ENCODE measurements around the gene HNRNPUL2. TPM values are rescaled to one million over a fixed set of nuclear protein-coding genes. Genes with fewer than 3 reads are reported as not detected.
A peak's percentile ranks its signal among the peaks of the same experiment; 100 is the strongest.
"Not testable (repeated sequence)": the region's sequence is repeated elsewhere in the genome, so short reads cannot be mapped to it uniquely, and the experiment has no call there.

Gene HNRNPUL2
- total RNA-seq, 2 donors from 2014 or later: 48.1 to 49.8 TPM

DNA sequence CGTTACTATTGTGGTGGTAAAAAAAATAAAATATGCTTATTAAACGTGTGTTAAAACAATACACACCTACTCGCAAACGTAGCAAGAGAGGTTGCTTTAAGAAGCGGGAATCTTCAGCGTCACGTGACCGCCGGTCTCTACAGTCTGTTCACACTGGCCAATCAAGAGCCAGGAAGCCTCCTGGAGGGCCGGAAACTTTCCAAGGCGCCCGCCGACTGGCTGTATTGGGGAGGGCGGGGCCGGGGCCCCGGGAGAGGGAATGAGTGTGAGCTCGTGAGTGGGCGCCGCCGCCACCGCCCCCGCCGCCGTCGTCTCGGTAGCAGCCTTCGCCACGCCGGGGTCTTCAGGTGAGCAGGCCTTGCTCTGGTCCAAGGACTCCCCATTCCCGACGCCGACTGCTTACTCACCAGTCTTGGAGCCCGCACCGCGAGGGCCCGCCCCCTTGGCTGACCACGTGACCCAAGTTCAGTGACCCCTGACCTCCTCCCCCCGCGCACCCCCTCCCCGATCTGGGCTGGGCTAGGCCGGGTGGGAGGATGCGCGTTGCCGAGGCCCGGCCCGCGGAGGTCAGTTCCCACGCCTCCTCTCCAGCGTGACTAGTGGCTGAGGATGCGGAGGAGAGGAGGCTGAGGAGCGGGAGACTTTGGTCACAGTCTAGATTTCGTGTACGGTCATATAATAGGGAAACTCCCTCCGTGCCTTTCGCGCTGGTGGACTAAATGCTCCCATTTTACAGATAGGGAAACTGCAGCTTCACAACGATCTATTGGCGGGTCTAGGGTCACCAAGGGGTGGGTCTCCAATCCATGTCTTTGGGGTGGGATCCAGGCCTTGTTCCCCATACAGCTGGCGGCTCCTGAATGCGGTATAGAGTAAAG lies 44.1 kb upstream of the HNRNPUL2 start, which contains the start of gene TAF6L:
TSS of gene TAF6L (plus strand) at position 253 of the 878 bp plus-strand sequence. CDS start 4,388 bp downstream, outside the sequence.
- H3K27ac Mint-ChIP-seq: peak within 1 kb of the TSS; percentile 95
- H3K27me3 ChIP-seq (ENCODE audit: control insufficient read depth, insufficient read depth, low read length, poor library complexity, severe bottlenecking): no peaks in the 10 kb centered on the region
- H3K27me3 Mint-ChIP-seq (ENCODE audit: insufficient read depth): no peaks in the 10 kb centered on the region
- H3K9me3 ChIP-seq (ENCODE audit: control insufficient read depth, low read length): no peaks in the 10 kb centered on the region
- H3K9me3 Mint-ChIP-seq: no peaks in the 10 kb centered on the region
- H3K9ac ChIP-seq (ENCODE audit: extremely low read depth, low read length, poor library complexity, severe bottlenecking): peak within 1 kb of the TSS; percentile 71
- 1% methylated on average over 19 to 57 of the region's 60 CpGs for WGBS, 2 experiments (ENCODE audit: insufficient coverage in 1 of 2, insufficient read length in 1 of 2)
- H3K36me3 Mint-ChIP-seq (ENCODE audit: low read depth): peaks cover 32% of the 10 kb centered on the region
- peaks cover 19% of the 10 kb centered on the region for H3K36me3 ChIP-seq (ENCODE audit: control insufficient read depth, insufficient read depth, low read length)
- H3K4me1 Mint-ChIP-seq: peaks cover 15% of the 10 kb centered on the region
- peak within 1 kb of the TSS; percentile 98 for H3K4me3 ChIP-seq (ENCODE audit: low read length)
- H3K27ac ChIP-seq (ENCODE audit: low read depth, low read length): peak within 1 kb of the TSS; percentile 95
- TF ChIP-seq, protein P1, sequence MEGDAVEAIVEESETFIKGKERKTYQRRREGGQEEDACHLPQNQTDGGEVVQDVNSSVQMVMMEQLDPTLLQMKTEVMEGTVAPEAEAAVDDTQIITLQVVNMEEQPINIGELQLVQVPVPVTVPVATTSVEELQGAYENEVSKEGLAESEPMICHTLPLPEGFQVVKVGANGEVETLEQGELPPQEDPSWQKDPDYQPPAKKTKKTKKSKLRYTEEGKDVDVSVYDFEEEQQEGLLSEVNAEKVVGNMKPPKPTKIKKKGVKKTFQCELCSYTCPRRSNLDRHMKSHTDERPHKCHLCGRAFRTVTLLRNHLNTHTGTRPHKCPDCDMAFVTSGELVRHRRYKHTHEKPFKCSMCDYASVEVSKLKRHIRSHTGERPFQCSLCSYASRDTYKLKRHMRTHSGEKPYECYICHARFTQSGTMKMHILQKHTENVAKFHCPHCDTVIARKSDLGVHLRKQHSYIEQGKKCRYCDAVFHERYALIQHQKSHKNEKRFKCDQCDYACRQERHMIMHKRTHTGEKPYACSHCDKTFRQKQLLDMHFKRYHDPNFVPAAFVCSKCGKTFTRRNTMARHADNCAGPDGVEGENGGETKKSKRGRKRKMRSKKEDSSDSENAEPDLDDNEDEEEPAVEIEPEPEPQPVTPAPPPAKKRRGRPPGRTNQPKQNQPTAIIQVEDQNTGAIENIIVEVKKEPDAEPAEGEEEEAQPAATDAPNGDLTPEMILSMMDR (conservative IDR thresholded peaks at IDR 0.05): no peak
- peak; percentile 99 for DNase-seq
- peak within 1 kb of the TSS; percentile 85 for H3K4me3 Mint-ChIP-seq
- no peaks in the 10 kb centered on the region for H3K4me1 ChIP-seq (ENCODE audit: control insufficient read depth, insufficient read depth, low read length)

DNA sequence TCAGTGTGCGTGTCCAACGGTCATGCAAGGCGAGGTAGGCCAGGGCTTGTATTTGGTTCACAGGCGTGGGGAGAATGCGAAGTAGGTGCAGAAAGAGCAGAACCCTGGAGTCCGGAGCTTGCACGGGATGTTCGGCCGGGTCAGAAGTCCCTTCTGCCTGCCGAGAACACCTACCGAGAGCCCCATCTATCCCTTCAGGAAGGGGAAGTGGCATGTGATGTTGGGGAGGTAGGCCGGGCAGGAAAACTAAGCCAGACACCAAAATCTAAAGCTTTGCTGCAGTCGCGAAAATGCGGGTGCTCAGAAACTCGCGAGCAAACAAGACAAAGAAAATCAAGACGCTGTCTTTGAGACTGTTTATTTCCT lies 43.5 kb upstream of the HNRNPUL2 start:
- Mint-ChIP-seq H3K36me3 (ENCODE audit: low read depth) (peaks cover 31% of the 10 kb centered on the region), H3K9me3 (no peaks in the 10 kb centered on the region), H3K4me1 (peaks cover 15% of the 10 kb centered on the region), H3K27ac (peak overlapping the region; percentile 95), H3K4me3 (peak overlapping the region; percentile 85), H3K27me3 (ENCODE audit: insufficient read depth) (no peaks in the 10 kb centered on the region)
- H3K36me3 ChIP-seq (ENCODE audit: control insufficient read depth, insufficient read depth, low read length): peaks cover 18% of the 10 kb centered on the region
- H3K27me3 ChIP-seq (ENCODE audit: control insufficient read depth, insufficient read depth, low read length, poor library complexity, severe bottlenecking): no peaks in the 10 kb centered on the region
- H3K27ac ChIP-seq (ENCODE audit: low read depth, low read length): peak overlapping the region; percentile 95
- H3K4me3 ChIP-seq (ENCODE audit: low read length): peak overlapping the region; percentile 98
- TF ChIP-seq, protein P1 (conservative IDR thresholded peaks at IDR 0.05): no peak
- H3K9me3 ChIP-seq (ENCODE audit: control insufficient read depth, low read length): no peaks in the 10 kb centered on the region
- no peaks in the 10 kb centered on the region for H3K4me1 ChIP-seq (ENCODE audit: control insufficient read depth, insufficient read depth, low read length)
- H3K9ac ChIP-seq (ENCODE audit: extremely low read depth, low read length, poor library complexity, severe bottlenecking): peak overlapping the region; percentile 71
- peak; percentile 78 for DNase-seq
- 11 to 17% methylated on average over 9 to 18 of the region's 18 CpGs for WGBS, 2 experiments (ENCODE audit: insufficient coverage in 1 of 2, insufficient read length in 1 of 2)

DNA sequence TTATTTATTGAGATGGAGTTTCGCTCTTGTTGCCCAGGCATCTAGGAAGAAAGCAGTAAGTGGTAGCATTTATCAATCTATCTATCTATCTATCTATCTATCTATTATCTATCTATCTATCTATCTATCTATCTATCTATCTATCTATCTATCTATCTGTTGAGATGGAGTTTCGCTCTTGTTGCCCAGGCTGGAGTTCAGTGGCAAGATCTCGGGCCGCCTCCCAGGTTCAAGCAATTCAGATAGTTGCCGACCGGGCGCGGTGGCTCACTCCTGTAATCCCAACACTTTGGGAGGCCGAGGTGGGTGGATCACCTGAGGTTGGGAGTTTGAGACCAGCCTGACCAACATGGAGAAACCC lies 33.6 kb upstream of the HNRNPUL2 start:
- H3K27ac ChIP-seq (ENCODE audit: low read depth, low read length); H3K9me3 ChIP-seq (ENCODE audit: control insufficient read depth, low read length); H3K27me3 Mint-ChIP-seq (ENCODE audit: insufficient read depth); H3K9me3 Mint-ChIP-seq; H3K9ac ChIP-seq (ENCODE audit: extremely low read depth, low read length, poor library complexity, severe bottlenecking); H3K27me3 ChIP-seq (ENCODE audit: control insufficient read depth, insufficient read depth, low read length, poor library complexity, severe bottlenecking); H3K4me3 ChIP-seq (ENCODE audit: low read length): not testable (repeated sequence)
- DNase-seq: peak; percentile 66
- Histone ChIP-seq H3K4me1 (ENCODE audit: control insufficient read depth, insufficient read depth, low read length) (peaks cover 12% of the 10 kb centered on the region), H3K36me3 (ENCODE audit: control insufficient read depth, insufficient read depth, low read length) (peaks cover 11% of the 10 kb centered on the region)
- Mint-ChIP-seq H3K4me3 (peak overlapping the region; percentile 96), H3K36me3 (ENCODE audit: low read depth) (peaks cover 21% of the 10 kb centered on the region), H3K4me1 (peaks cover 22% of the 10 kb centered on the region), H3K27ac (peak overlapping the region; percentile 75)
- WGBS, 2 experiments (ENCODE audit: insufficient coverage in 1 of 2, insufficient read length in 1 of 2): 58 to 60% methylated on average over 7 to 8 of the region's 9 CpGs
